Lower leg skin (tissue), 4 donors: ENCODE results near the gene ENOX1. TPM values are rescaled to one million over a fixed set of nuclear protein-coding genes. Genes with fewer than 3 reads are reported as not detected.

ENCODE experiments used
- DNase-seq, 2 donors: peaks; one replicate each; pipeline ENCODE4 v3.0.0-alpha.2; 2019; ENCODE audit warnings: low spot score in 2 of 2
- H3K4me3 ChIP-seq: fragments of 200-600 bp; sonication (generic); 2 replicates; pipeline ENCODE4 v1.5.1; 2017; ENCODE audit warnings: mild to moderate bottlenecking, low read depth; ENCODE audit not compliant: poor library complexity, severe bottlenecking
- CTCF ChIP-seq, 3 donors: fragments of 450-650 bp; IDR thresholded peaks; one replicate each; pipeline ENCODE4 v1.5.1; 2016; ENCODE audit warnings: antibody characterized with exemption in 3 of 3, mild to moderate bottlenecking in 3 of 3, moderate library complexity in 2 of 3
- POLR2A ChIP-seq, 2 donors: fragments of 450-650 bp; IDR thresholded peaks; one replicate each; pipeline ENCODE4 v1.6.1; 2016 to 2017; ENCODE audit warnings: antibody characterized with exemption in 2 of 2, mild to moderate bottlenecking in 1 of 2, moderate library complexity in 1 of 2
- WGBS, 2 donors: methylation state at CpG; one replicate each; pipeline ENCODE4 v1.1.5; 2018; 5-methylcytosine and 5-hydroxymethylcytosine counted together
- intact Hi-C: fragments of 100-400 bp; cut with DNase I; formaldehyde crosslinking; loops from one replicate; pipeline ENCODE4 v1.15.0; 2023; ENCODE audit warnings: low total_unique reads
- total RNA-seq, 4 donors: library from RNA; depleted of rRNA; stranded (reverse); fragments of >200 nt; gene quantifications; one replicate each; pipeline ENCODE4 v1.1.0, GENCODE V29; 2016

The ENOX1 gene
- total RNA-seq, 4 donors from 2014 or later: 0.11 to 0.52 (median 0.30) TPM

DNA sequence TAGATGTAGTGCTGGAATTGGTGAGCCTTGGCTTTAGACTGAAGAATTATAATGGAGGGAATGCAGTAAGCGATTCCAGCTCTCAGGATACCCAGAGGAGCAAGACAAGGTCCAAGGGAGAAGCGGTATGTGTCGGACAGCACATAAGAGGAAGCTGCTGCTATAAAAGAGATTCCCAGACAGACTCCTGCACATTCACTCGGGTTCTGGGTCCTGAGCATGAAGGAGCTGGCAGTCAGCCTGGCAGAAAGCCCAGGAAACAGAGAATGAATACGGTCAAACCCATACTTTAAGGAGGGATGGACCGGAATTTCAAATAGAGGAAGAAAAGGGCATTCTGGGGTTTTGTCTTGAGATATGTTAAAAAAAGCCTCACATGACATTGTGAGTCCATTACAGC lies 455.1 kb downstream of the ENOX1 start:
- TF ChIP-seq CTCF (IDR thresholded peaks at IDR 0.05) (no peak), POLR2A (IDR thresholded peaks at IDR 0.05) (no peak)
- intact Hi-C loops: no loop called here
- DNase-seq: no peak
- WGBS, 2 donors: 61 to 63% methylated on average over 6 of the region's 6 CpGs
- H3K4me3 ChIP-seq: no peak overlapping the region

DNA sequence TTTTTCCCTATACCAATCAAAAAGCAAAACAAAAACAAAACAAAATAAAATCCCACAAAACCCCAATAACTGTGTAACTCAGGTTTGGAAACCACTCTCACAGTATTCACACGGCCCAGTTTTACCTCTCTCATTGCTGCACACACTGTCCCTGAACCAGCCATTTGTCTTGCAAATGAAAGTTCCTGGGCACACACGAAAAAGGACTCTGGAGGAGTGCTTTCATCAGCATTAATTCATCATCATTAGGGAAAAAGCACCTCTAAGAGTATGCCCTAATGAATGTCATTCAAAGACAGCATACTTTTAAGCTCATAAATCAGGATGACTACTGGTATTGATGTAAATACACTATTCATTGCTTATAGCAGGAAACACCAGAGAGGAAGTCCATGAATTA lies 457.1 kb downstream of the ENOX1 start:
- intact Hi-C loops: no loop called here
- 84 to 90% methylated on average over 2 of the region's 2 CpGs for WGBS, 2 donors
- DNase-seq: no peak
- no peak overlapping the region for H3K4me3 ChIP-seq
- TF ChIP-seq POLR2A (IDR thresholded peaks at IDR 0.05): no peak
- no peak for TF ChIP-seq CTCF (IDR thresholded peaks at IDR 0.05)

- no peak for DNase-seq
- H3K4me3 ChIP-seq: no peak overlapping the region
- intact Hi-C loops: no loop called here
- WGBS, 2 donors: 63 to 68% methylated on average over 1 of the region's 1 CpG
- TF ChIP-seq POLR2A (IDR thresholded peaks at IDR 0.05) (no peak), CTCF (IDR thresholded peaks at IDR 0.05) (no peak)
Observed at GRCh38 chr13:43328907-43329306, 457.9 kb downstream of the ENOX1 start.

GRCh38 chr13:43326100-43326499 lies 460.7 kb downstream of the ENOX1 start:
- 92 to 98% methylated on average over 4 of the region's 4 CpGs for WGBS, 2 donors
- intact Hi-C loops: no loop called here
- TF ChIP-seq CTCF (IDR thresholded peaks at IDR 0.05): no peak
- no peak for TF ChIP-seq POLR2A (IDR thresholded peaks at IDR 0.05)
- H3K4me3 ChIP-seq: no peak overlapping the region
- no peak for DNase-seq

DNA sequence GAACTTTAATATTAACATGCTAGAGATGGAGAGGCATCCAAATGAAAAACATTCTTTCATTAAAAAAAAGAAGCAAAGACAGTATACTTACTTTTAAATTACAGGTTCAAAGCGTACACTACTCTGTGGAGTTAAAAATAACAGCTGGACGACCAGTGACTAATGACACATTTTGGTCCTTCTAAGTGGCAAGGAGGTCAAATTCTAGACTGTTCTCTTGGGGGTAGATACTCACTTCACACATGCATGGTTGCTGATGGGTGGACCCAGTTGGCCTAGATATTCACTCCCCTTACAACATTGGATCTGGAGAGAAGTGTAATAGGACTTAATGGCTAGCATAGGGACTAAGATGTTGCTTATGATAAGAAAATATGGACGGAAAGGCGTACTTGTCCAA lies 461.1 kb downstream of the ENOX1 start:
- no peak for DNase-seq
- no peak overlapping the region for H3K4me3 ChIP-seq
- no peak for TF ChIP-seq POLR2A (IDR thresholded peaks at IDR 0.05)
- TF ChIP-seq CTCF (IDR thresholded peaks at IDR 0.05): no peak
- 87 to 92% methylated on average over 4 of the region's 4 CpGs for WGBS, 2 donors
- intact Hi-C loops: no loop called here

DNA sequence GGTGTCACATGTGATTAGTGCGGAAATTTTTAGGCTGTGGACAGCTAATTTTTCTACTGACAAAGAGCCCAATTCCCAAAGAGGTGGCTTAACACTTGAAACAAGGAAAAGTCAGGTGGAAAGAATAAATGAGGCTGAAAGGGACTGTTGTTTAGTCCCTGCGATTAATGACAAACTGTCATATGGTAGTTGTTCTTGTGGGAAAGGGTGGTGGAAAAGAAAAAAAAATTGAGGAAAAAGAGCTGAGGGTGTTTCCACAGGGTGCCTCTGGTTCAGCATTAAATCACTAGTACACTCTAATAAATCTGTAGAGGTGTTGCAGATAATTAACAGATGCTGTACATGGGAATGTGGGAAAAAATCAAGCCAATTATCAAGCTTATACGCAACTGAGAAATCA lies 462.6 kb downstream of the ENOX1 start:
- intact Hi-C loops: no loop called here
- no peak for TF ChIP-seq CTCF (IDR thresholded peaks at IDR 0.05)
- no peak for TF ChIP-seq POLR2A (IDR thresholded peaks at IDR 0.05)
- DNase-seq: no peak
- 65 to 67% methylated on average over 3 of the region's 3 CpGs for WGBS, 2 donors
- no peak overlapping the region for H3K4me3 ChIP-seq
